Left cardiac atrium (tissue), 4 donors: ENCODE data around the gene CBY3. TPM values are rescaled to one million over a fixed set of nuclear protein-coding genes. Genes with fewer than 3 reads are reported as not detected.
"Not testable (repeated sequence)": the region's sequence is repeated elsewhere in the genome, so short reads cannot be mapped to it uniquely, and the experiment has no call there.

Experiments
- ATAC-seq, 2 donors: fragments of 200-7000 bp; cut with Tn5 transposase; one replicate each; pipeline ENCODE4 v1.9.1; 2020; ENCODE audit warnings: mild to moderate bottlenecking in 2 of 2, moderate library complexity in 2 of 2
- DNase-seq: peaks from one replicate; pipeline ENCODE4 v3.0.0-alpha.2; 2020
- intact Hi-C, 2 donors: fragments of 100-400 bp; cut with DNase I; formaldehyde crosslinking; loops; one replicate each; pipeline versions ENCODE4 v1.14.1 to v1.15.1; 2022 to 2023
- total RNA-seq, 2 donors: library from RNA; stranded (reverse); fragmentation: NEBNext Ultra II Directional; extraction: Animal tissue kit (Norgen Biotek cat#: 25700); gene quantifications; one replicate each; pipeline ENCODE4 v1.2.1, GENCODE V29; 2021
- donor health status: DM: no; HTN: yes; CAD: no.
- donor health status: DM: no; HTN: yes; CAD: no; lungs with severe emphysema.
- donor health status: DM: yes; HTN: yes; CAD: no.
- donor health status: Dilated cardiomyopathy.

Gene CBY3
- total RNA-seq, 2 donors from 2014 or later = not detected

GRCh38 chr5:179633501-179634369, 47.1 kb downstream of the CBY3 start:
- DNase-seq, intact Hi-C loops, ATAC-seq: not testable (repeated sequence)

Other genes starting within 250 kb of the CBY3 start
- 10 to 100 TPM; 22.9 to 26.3 TPM for gene RUFY1, start 130.5 kb downstream of the CBY3 start, total RNA-seq
- 100 to 1,000 TPM; 235 to 273 TPM for gene HNRNPH1, start 57.4 kb downstream of the CBY3 start, total RNA-seq
- gene CANX, start 17.9 kb upstream of the CBY3 start, total RNA-seq = 100 to 1,000 TPM; 446 to 550 TPM
- gene MAML1, start 51.8 kb upstream of the CBY3 start, total RNA-seq = 10 to 100 TPM; 11.9 to 15.3 TPM
- 10 to 100 TPM; 13.9 to 16.1 TPM for gene LTC4S, start 113.0 kb upstream of the CBY3 start, total RNA-seq
- 10 to 100 TPM; 66.5 to 85.9 TPM for gene MGAT4B, start 125.8 kb upstream of the CBY3 start, total RNA-seq
- gene SQSTM1, start 139.9 kb upstream of the CBY3 start, total RNA-seq = 100 to 1,000 TPM; 302 to 316 TPM
- 10 to 100 TPM; 11.1 to 12.7 TPM for gene MRNIP, start 177.8 kb upstream of the CBY3 start, total RNA-seq
- 10 to 100 TPM; 43.5 to 53.5 TPM for gene TBC1D9B, start 226.9 kb upstream of the CBY3 start, total RNA-seq